ENCODE measurements around the gene INSIG1.

Gene INSIG1

GRCh38 chr7:155340071-155340531 is 42.4 kb downstream of the INSIG1 start (continued):
- no peak for TF ChIP-seq TSHZ2 (CRISPR knock-in tag; IDR thresholded peaks at IDR 0.05)
- no peak for TF ChIP-seq CSDC2 (CRISPR knock-in tag; IDR thresholded peaks at IDR 0.05)
- no peak for TF ChIP-seq ZNF8 (CRISPR knock-in tag; IDR thresholded peaks at IDR 0.05)
- no peak for TF ChIP-seq OSR1 (CRISPR knock-in tag; IDR thresholded peaks at IDR 0.05)
- TF ChIP-seq BACH2 (CRISPR knock-in tag; IDR thresholded peaks at IDR 0.05; ENCODE audit: borderline replicate concordance): no peak
- no peak for TF ChIP-seq ZFP30 (CRISPR knock-in tag; IDR thresholded peaks at IDR 0.05)
- TF ChIP-seq GLIS3 (CRISPR knock-in tag; IDR thresholded peaks at IDR 0.05): no peak

GRCh38 chr7:155340721-155341120 is 43.0 kb downstream of the INSIG1 start:
- ATAC-seq: no peak
- TF ChIP-seq ESRRG (CRISPR knock-in tag; IDR thresholded peaks at IDR 0.05) (no peak), PATZ1 (CRISPR knock-in tag; IDR thresholded peaks at IDR 0.05; ENCODE audit: borderline replicate concordance) (no peak), GLIS3 (CRISPR knock-in tag; IDR thresholded peaks at IDR 0.05) (no peak), PPARA (CRISPR knock-in tag; IDR thresholded peaks at IDR 0.05; ENCODE audit: borderline replicate concordance) (no peak), POU6F1 (CRISPR knock-in tag; IDR thresholded peaks at IDR 0.05; ENCODE audit: borderline replicate concordance, low read depth) (no peak), ARNTL (CRISPR knock-in tag; IDR thresholded peaks at IDR 0.05; ENCODE audit: borderline replicate concordance, low read depth) (no peak), ZFP3 (CRISPR knock-in tag; IDR thresholded peaks at IDR 0.05) (no peak), ZNF565 (CRISPR knock-in tag; conservative IDR thresholded peaks at IDR 0.05; ENCODE audit: low read depth) (no peak), BACH2 (CRISPR knock-in tag; IDR thresholded peaks at IDR 0.05; ENCODE audit: borderline replicate concordance) (no peak), SNAI2 (CRISPR knock-in tag; IDR thresholded peaks at IDR 0.05) (no peak), OSR1 (CRISPR knock-in tag; IDR thresholded peaks at IDR 0.05) (no peak), TCF4 (CRISPR knock-in tag; IDR thresholded peaks at IDR 0.05; ENCODE audit: borderline replicate concordance) (no peak), ZNF70 (CRISPR knock-in tag; IDR thresholded peaks at IDR 0.05) (no peak), CSRNP3 (CRISPR knock-in tag; IDR thresholded peaks at IDR 0.05) (no peak), ISL1 (CRISPR knock-in tag; IDR thresholded peaks at IDR 0.05) (no peak)

- TF ChIP-seq ZFP30 (CRISPR knock-in tag; IDR thresholded peaks at IDR 0.05) (no peak), ZNF8 (CRISPR knock-in tag; IDR thresholded peaks at IDR 0.05) (no peak), TSHZ2 (CRISPR knock-in tag; IDR thresholded peaks at IDR 0.05) (no peak), ZFP3 (CRISPR knock-in tag; IDR thresholded peaks at IDR 0.05) (no peak)
- no peak for ATAC-seq
These were observed 43.8 kb downstream of the INSIG1 start for GRCh38 chr7:155341463-155341983.

Measured in SK-N-SH treated with all-trans-retinoic acid at 6 μM for 48 hours (cell line).